Activated T-helper 1 cell treated with anti-CD3 and anti-CD28 coated beads, Interleukin-2, amount 50 U/mL, for 16 hours (primary cell): ENCODE data around the gene PBRM1.
"Not testable (repeated sequence)": the region's sequence is repeated elsewhere in the genome, so short reads cannot be mapped to it uniquely, and the experiment has no call there.

Experiments used
- DNase-seq, 2 donors: peaks; one replicate each; pipeline ENCODE4 v3.0.0-alpha.2; 2020; ENCODE audit warnings: low read depth in 1 of 2, low spot score in 1 of 2

The PBRM1 gene

GRCh38 chr3:52685709-52686691, at the start of gene PBRM1, which contains the start of gene GNL3:
Gene PBRM1 (minus strand): TSS chr3:52685913.
Gene GNL3 (plus strand): TSS chr3:52686032. CDS start chr3:52686093, 61 bp downstream.
- DNase-seq, result peak; percentile 77 to 90

GRCh38 chr3:52733256-52733891, 47.7 kb upstream of the PBRM1 start:
- DNase-seq, result no peak

GRCh38 chr3:52731590-52731989, 45.9 kb upstream of the PBRM1 start:
- no peak for DNase-seq

GRCh38 chr3:52730681-52731080, 45.0 kb upstream of the PBRM1 start:
- no peak for DNase-seq

- not testable (repeated sequence) for DNase-seq
These were observed 43.0 kb upstream of the PBRM1 start for GRCh38 chr3:52728753-52729152.

GRCh38 chr3:52724511-52724910, 38.8 kb upstream of the PBRM1 start:
- no peak for DNase-seq

- DNase-seq, result no peak
These were observed 38.2 kb upstream of the PBRM1 start for GRCh38 chr3:52723935-52724334.

GRCh38 chr3:52722491-52722890, 36.8 kb upstream of the PBRM1 start:
- DNase-seq, result no peak

- no peak for DNase-seq
These were observed 36.0 kb upstream of the PBRM1 start for GRCh38 chr3:52721730-52722008.

- DNase-seq, result no peak
These were observed 35.5 kb upstream of the PBRM1 start for GRCh38 chr3:52721002-52721729.

- no peak for DNase-seq
These were observed 33.9 kb upstream of the PBRM1 start for GRCh38 chr3:52719618-52720017.

GRCh38 chr3:52715714-52716305, 30.1 kb upstream of the PBRM1 start:
- no peak for DNase-seq

GRCh38 chr3:52714335-52715302, 28.9 kb upstream of the PBRM1 start:
- DNase-seq, result no peak

- DNase-seq, result no peak
These were observed 26.8 kb upstream of the PBRM1 start for GRCh38 chr3:52712291-52713212.

GRCh38 chr3:52710512-52710911, 24.8 kb upstream of the PBRM1 start:
- DNase-seq, result no peak

GRCh38 chr3:52707585-52707984, 21.9 kb upstream of the PBRM1 start:
- DNase-seq, result no peak

- peak; percentile 65 to 74 for DNase-seq
These were observed 20.3 kb upstream of the PBRM1 start, which contains the start of the genes GLT8D1 and SPCS1 for GRCh38 chr3:52705688-52706686. Gene GLT8D1 (minus strand): TSS chr3:52705791. CDS start chr3:52700460, 5,331 bp downstream. Gene SPCS1 (plus strand): TSS chr3:52706106. CDS start chr3:52706247, 141 bp downstream.

GRCh38 chr3:52705438-52705687, 19.6 kb upstream of the PBRM1 start:
- DNase-seq, result no peak
